ENCODE data around the gene ITGB2.

DNA sequence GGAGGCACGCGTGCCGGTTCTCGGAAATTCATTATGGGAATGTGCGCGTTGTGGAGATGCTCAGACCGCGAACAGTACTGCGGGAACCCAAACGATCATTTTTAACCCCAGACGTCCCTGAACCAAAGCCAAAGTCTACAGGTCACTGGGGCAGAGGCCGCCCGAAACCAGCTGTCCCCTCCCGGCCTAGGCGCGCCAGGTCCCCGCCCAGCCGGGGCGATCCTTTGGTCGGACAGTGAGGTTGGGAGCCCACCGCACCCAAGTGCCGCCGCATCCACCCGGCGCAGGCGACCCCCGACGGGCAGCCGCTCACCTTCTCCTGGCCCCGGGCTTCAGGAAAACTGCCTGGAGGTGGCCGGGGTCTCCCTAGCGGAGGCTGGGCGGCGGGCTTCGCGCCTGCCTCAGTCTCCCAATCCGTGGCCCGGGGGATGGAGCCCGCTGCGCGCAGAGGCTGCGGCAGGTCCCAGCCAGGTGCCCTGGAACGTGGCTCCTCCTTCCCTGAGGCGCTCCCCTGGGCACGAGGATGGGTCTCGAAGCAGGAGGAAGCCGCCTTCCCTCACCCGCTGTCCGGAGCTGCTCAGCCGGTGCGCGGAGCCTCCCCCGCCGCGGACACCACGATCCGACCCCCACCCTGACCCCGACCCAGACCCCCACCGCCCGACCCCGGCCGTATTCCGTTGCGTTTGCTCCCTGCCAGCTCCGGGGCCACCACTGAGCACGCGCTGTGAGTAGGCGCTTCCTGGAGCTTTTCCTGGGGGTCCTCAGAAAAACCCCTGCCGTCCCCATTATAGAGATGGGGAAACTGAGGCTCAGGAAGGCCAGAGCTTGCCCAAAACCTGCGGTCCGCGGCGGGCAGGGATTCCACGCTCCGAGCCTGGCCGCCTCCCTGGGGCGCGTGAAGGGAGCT is 11.1 kb upstream of the ITGB2 start:
- TF ChIP-seq, protein P1, sequence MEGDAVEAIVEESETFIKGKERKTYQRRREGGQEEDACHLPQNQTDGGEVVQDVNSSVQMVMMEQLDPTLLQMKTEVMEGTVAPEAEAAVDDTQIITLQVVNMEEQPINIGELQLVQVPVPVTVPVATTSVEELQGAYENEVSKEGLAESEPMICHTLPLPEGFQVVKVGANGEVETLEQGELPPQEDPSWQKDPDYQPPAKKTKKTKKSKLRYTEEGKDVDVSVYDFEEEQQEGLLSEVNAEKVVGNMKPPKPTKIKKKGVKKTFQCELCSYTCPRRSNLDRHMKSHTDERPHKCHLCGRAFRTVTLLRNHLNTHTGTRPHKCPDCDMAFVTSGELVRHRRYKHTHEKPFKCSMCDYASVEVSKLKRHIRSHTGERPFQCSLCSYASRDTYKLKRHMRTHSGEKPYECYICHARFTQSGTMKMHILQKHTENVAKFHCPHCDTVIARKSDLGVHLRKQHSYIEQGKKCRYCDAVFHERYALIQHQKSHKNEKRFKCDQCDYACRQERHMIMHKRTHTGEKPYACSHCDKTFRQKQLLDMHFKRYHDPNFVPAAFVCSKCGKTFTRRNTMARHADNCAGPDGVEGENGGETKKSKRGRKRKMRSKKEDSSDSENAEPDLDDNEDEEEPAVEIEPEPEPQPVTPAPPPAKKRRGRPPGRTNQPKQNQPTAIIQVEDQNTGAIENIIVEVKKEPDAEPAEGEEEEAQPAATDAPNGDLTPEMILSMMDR (IDR thresholded peaks at IDR 0.05): no peak
- TF ChIP-seq POLR2AphosphoS5 (IDR thresholded peaks at IDR 0.05) (no peak), EP300 (IDR thresholded peaks at IDR 0.05) (no peak), POLR2A (IDR thresholded peaks at IDR 0.05) (no peak)

Measured in suprapubic skin (tissue), 4 donors.